HG03135 (cell line): Measurements from ENCODE around the gene ANKRD66.

Experiments
- ATAC-seq: cut with Tn5 transposase; IDR thresholded peaks from one replicate; pipeline ENCODE4 v1.9.1; 2021; ENCODE audit warnings: mild to moderate bottlenecking, moderate library complexity; ENCODE audit not compliant: unreplicated experiment

ANKRD66 gene

DNA sequence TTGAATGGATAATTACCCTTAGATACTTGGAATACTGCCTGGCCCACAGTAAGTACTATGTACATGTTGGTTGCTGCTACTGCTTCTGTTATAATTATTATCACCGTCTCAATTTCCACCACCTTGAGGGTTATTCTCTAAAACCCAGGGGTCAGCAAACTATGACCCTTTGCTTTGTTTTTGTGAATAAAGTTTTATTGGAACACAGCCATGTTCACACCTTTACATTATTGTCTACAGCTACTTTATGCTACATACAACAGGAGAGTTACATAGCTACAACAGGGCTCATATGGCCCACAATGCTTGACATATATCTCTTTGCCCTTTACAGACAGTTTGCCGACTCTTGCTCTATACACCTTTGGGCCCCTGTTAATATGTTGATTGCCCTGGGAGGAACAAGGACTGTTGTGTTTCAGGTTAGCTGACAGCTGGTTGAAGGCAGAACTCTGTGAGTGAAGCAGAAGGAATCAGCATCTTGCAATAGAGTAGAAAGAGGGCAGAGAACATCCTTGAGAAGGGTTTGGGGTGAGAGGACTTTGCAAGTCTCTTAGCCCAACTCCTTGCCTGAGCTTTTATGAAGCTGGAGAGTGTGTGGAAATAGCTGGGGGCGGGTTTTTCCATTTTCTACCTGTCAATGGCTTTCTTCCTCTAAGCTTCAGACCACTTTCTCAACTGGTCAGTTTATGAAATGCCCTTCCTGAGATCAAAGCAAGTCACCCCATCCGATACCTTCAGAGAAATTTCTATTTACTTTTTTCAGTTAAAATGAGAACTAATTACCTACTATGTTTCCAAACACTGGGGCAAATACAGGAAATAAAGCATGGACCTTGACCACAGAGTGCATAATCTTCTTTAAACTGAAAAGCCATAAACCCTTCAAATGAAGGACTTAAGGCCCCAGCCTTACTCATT lies 43.0 kb downstream of the ANKRD66 start:
- ATAC-seq: no peak

DNA sequence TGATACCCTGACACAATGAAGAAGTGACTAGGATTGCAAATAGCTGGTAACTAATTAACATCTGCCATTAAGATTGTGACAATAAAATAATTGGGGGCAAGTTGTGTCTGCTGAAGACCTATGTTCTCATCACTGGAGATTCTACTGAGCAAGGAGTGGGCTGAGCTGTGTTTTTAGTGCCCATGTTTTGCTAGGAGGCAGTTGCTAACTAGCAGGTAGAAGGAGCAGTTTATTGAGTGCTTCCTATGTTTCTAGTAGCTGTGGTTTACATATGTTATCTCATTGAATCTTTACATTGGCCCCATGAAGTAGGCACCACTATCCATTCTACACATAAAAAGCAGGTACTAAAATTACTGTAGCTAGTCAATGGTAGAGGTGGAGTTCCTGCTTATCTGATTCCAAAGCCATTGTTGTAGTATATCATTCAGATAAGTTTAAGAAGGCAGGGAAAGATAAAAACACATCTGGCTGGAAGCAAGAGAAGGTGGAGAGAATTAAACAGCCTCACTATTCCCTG lies 43.7 kb downstream of the ANKRD66 start:
- no peak for ATAC-seq

DNA sequence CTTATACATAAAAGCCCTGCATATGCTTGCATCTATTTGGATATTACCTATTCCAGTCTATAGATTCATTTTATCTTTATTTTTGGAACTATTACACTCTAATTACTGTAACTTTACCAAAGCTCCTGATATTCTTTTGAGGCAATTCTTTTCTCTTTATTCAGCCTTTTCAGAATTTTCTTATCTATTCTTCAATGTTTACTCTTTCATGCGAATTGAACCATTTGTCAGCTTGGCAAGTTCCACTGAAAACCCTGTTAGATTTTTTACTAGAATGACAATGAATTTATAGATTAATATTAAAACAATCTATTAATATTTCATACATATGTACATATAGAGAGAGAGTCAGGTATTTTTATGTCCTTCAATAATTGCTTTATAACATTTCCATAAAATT lies 45.9 kb downstream of the ANKRD66 start:
- no peak for ATAC-seq

- ATAC-seq: no peak
Observed at GRCh38 chr6:46793138-46793537, 46.4 kb downstream of the ANKRD66 start, which contains the start of gene MEP1A. Gene MEP1A, plus strand, starts transcription at chr6:46793389. Its CDS starts 10 bp downstream, at chr6:46793399.

DNA sequence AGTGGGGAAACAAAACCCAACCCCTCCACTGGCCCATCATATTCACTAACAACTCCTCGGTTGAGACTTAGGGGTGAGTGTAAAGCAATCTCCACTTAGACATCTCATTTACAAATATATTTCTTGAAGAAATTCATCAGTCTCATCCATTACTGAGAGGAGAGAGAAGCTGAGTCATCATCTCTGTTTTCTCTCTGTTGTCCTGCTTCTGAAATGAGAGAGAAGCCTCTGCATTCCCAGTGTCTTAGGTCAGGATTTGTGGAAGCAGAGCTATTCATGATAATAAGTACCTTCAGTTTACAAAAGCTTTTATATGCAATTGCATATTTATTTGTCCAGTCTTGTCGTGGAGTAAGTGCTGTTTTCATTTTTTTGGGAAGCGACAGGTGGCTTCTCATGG lies 47.3 kb downstream of the ANKRD66 start:
- no peak for ATAC-seq

GRCh38 chr6:46795816-46796215 lies 49.1 kb downstream of the ANKRD66 start:
- no peak for ATAC-seq

DNA sequence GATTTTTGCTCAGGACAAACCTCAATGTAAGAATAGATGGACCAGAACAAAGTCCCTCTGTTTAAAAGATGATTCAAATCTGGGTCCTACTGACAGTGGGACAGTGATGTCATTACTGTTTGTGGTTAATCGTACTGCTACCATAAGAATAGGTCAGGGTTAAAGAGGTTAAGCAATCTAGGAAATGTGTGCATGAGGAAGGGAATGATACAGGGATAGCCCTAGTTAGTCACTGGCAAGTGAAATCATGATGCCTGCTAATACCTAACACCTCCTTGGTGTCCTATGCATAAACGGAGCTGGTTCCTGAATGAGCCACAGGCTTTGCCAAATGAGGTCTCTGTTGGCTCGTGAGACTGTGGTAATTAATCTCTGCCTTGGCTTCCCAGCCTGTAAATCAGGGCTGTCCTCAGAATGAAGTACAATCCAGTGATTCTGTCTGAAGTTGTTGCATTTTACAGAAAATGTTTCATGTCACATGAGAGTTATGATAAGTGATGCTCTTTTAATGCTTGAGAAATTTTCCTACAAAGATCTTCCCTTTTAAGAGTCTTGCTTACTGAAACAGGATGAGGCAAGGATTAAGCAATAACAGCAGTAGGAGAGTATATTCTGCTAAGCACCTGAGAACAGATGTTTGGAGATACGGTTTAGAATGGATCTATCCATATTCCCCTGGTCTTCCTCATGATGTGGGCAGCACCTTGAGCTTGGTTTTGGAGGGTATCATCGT lies 50.3 kb downstream of the ANKRD66 start:
- ATAC-seq: no peak

DNA sequence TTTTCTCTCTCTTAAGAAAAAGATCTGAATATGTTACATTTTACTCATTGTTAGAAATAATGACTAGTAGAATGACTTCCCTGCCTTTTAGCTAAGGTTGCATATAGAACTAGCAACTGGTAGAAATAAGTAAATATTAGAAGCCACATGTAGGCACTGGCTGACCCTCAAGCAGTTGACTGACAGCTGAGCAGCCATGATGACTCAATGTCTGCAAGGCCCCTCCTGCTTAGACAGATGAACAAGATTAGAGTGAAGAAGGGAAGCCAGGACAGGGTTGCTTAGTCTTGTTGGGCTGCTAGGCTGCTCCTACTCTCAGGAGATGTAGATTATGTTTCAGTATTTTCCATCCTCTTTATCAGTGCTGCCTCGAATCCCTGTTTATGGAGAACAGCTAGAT lies 52.9 kb downstream of the ANKRD66 start:
- ATAC-seq: no peak

- ATAC-seq: no peak
Observed at GRCh38 chr6:46808806-46809205, 62.1 kb downstream of the ANKRD66 start.
